GM19372 (cell line): ENCODE results near the gene STK32B.
"Not testable (repeated sequence)": the region's sequence is repeated elsewhere in the genome, so short reads cannot be mapped to it uniquely, and the experiment has no call there.

Experiments
- ATAC-seq: cut with Tn5 transposase; IDR thresholded peaks from one replicate; pipeline ENCODE4 v1.9.1; 2021; ENCODE audit warnings: mild to moderate bottlenecking, low read depth, moderate library complexity; ENCODE audit not compliant: unreplicated experiment

The STK32B gene

GRCh38 chr4:5051278-5052203 lies at the start of gene STK32B:
Gene STK32B (plus strand): TSS chr4:5051480.
- no peak for ATAC-seq

- not testable (repeated sequence) for ATAC-seq
These were observed 49.6 kb upstream of the STK32B start for GRCh38 chr4:5001641-5002040.

GRCh38 chr4:5003372-5003857 lies 47.9 kb upstream of the STK32B start:
- ATAC-seq, result no peak

- ATAC-seq, result no peak
These were observed 47.4 kb upstream of the STK32B start for GRCh38 chr4:5003918-5004317.

- no peak for ATAC-seq
These were observed 46.8 kb upstream of the STK32B start for GRCh38 chr4:5004496-5004895.

GRCh38 chr4:5006932-5007331 lies 44.3 kb upstream of the STK32B start:
- not testable (repeated sequence) for ATAC-seq

- ATAC-seq, result no peak
These were observed 41.5 kb upstream of the STK32B start for GRCh38 chr4:5009796-5010195.

GRCh38 chr4:5010984-5011383 lies 40.3 kb upstream of the STK32B start:
- ATAC-seq, result no peak

GRCh38 chr4:5012244-5012898 lies 38.9 kb upstream of the STK32B start:
- ATAC-seq, result no peak

- no peak for ATAC-seq
These were observed 38.3 kb upstream of the STK32B start for GRCh38 chr4:5012958-5013357.

- ATAC-seq, result no peak
These were observed 37.1 kb upstream of the STK32B start for GRCh38 chr4:5014007-5014682.

GRCh38 chr4:5018096-5018495 lies 33.2 kb upstream of the STK32B start:
- no peak for ATAC-seq

GRCh38 chr4:5018603-5019002 lies 32.7 kb upstream of the STK32B start:
- no peak for ATAC-seq

- ATAC-seq, result no peak
These were observed 32.0 kb upstream of the STK32B start, which contains the start of gene CYTL1 for GRCh38 chr4:5019274-5019673. Gene CYTL1 (minus strand): TSS chr4:5019458. CDS start chr4:5019445, 13 bp downstream.

GRCh38 chr4:5019796-5020195 lies 31.5 kb upstream of the STK32B start:
- no peak for ATAC-seq

- ATAC-seq, result no peak
These were observed 30.9 kb upstream of the STK32B start for GRCh38 chr4:5020341-5020740.

GRCh38 chr4:5021546-5021945 lies 29.7 kb upstream of the STK32B start:
- no peak for ATAC-seq

GRCh38 chr4:5024673-5025072 lies 26.6 kb upstream of the STK32B start:
- ATAC-seq, result no peak

GRCh38 chr4:5026371-5026770 lies 24.9 kb upstream of the STK32B start:
- no peak for ATAC-seq

GRCh38 chr4:5027346-5027745 lies 23.9 kb upstream of the STK32B start:
- ATAC-seq, result no peak

- ATAC-seq, result no peak
These were observed 22.8 kb upstream of the STK32B start for GRCh38 chr4:5028480-5028879.
